K562 (cell line): ENCODE measurements around the gene ACSBG1. TPM values are rescaled to one million over a fixed set of nuclear protein-coding genes. Genes with fewer than 3 reads are reported as not detected.

ENCODE experiments used
- ATAC-seq: fragments of 200-7000 bp; cut with Tn5 transposase; 3 replicates; pipeline ENCODE4 v1.9.1; 2020; ENCODE audit warnings: moderate library complexity
- BruUV-seq: library from RNA; stranded (reverse); fragments of 400-500 nt; replicated peaks from 2 replicates; lab custom pipeline; 2021; lab: Mats Ljungman, UMichigan
- CTCF ChIA-PET: fragments of 300-600 bp; formaldehyde crosslinking; extraction: SDS; loops from one replicate; lab custom pipeline; 2021; ENCODE audit warnings: low intra/inter-chr PET ratio; lab: Yijun Ruan, JAX
- POLR2A ChIA-PET: fragments of 300-600, 350-650 bp; sonication (Branson Sonifier 250); formaldehyde crosslinking; extraction: SDS; loops from one replicate; lab custom pipeline; 2021; ENCODE audit warnings: antibody characterized with exemption, inconsistent platforms; lab: Yijun Ruan, JAX
- DNase-seq, 4 experiments: peaks; one replicate each; pipeline versions ENCODE4 v3.0.0 to v3.0.0-alpha.2; 2011 to 2018; ENCODE audit warnings: low spot score in 3 of 4, mixed read lengths in 3 of 4; ENCODE audit errors: extremely low read depth in 1 of 4
- FAIRE-seq: peaks from 2 replicates; lab custom pipeline; 2011; peaks lifted over from hg19 to GRCh38; lab: Jason Lieb, UNC
- H2AFZ ChIP-seq: 2 replicates; pipeline ENCODE4 v1.6.0; 2011; ENCODE audit warnings: low read depth, low read length, control low read depth, inconsistent platforms
- H3K27ac ChIP-seq: fragments of 200-600 bp; 3 replicates; pipeline ENCODE4 v1.8.0; 2011; ENCODE audit warnings: low read depth, mild to moderate bottlenecking, control low read depth, inconsistent platforms, low read length, moderate library complexity, mixed read lengths; ENCODE audit errors: extremely low read depth
- H3K27me3 ChIP-seq, 2 experiments: fragments of 300-600 bp in 1 of 2; 2 replicates in 1 of 2; 3 replicates in 1 of 2; pipeline versions ENCODE4 v1.6.0 to v1.8.0; 2011; ENCODE audit warnings: inconsistent platforms in 2 of 2, low read length in 2 of 2, mild to moderate bottlenecking in 1 of 2, mixed read lengths in 1 of 2, moderate library complexity in 1 of 2; ENCODE audit not compliant: control insufficient read depth in 2 of 2, insufficient read depth in 2 of 2
- H3K36me3 ChIP-seq: fragments of 300-600 bp; 3 replicates; pipeline ENCODE4 v1.8.0; 2011; ENCODE audit warnings: mild to moderate bottlenecking, low read length, inconsistent platforms; ENCODE audit not compliant: control insufficient read depth, insufficient read depth
- H3K4me1 ChIP-seq, 2 experiments: fragments of 200-600 bp in 1 of 2; replicated peaks in 1 of 2; 2 replicates in 1 of 2; 3 replicates in 1 of 2; pipeline versions ENCODE4 v1.5.1 to v1.8.0; 2011; ENCODE audit warnings: inconsistent platforms in 2 of 2, low read length in 2 of 2, mild to moderate bottlenecking in 1 of 2, mixed read lengths in 1 of 2, moderate library complexity in 1 of 2; ENCODE audit not compliant: control insufficient read depth in 2 of 2, insufficient read depth in 2 of 2
- H3K4me2 ChIP-seq: 2 replicates; pipeline ENCODE4 v1.6.1; 2011; ENCODE audit warnings: low read length, control low read depth, inconsistent platforms, mixed read lengths; ENCODE audit not compliant: insufficient read depth
- H3K4me3 ChIP-seq: fragments of 200-600 bp; sonication (generic), shearing (Covaris generic); 2 replicates; pipeline ENCODE4 v1.5.1; 2016; ENCODE audit warnings: control low read depth, inconsistent platforms
- H3K79me2 ChIP-seq: fragments of 200-600 bp; 3 replicates; pipeline ENCODE4 v1.8.0; 2011; ENCODE audit warnings: low read length, inconsistent platforms; ENCODE audit not compliant: control insufficient read depth, insufficient read depth
- H3K9ac ChIP-seq, 2 experiments: 2 replicates each; pipeline versions ENCODE4 v1.6.0 to v1.6.1; 2011; ENCODE audit warnings: low read depth in 2 of 2, low read length in 2 of 2, control low read depth in 1 of 2, inconsistent platforms in 1 of 2, mild to moderate bottlenecking in 1 of 2, mixed read lengths in 1 of 2; ENCODE audit not compliant: insufficient read depth in 1 of 2
- H3K9me1 ChIP-seq: one replicate; pipeline ENCODE4 v1.6.0; 2011; ENCODE audit warnings: inconsistent platforms, mild to moderate bottlenecking, low read length, moderate library complexity; ENCODE audit not compliant: control insufficient read depth, insufficient read depth
- H3K9me3 ChIP-seq: replicated peaks from 2 replicates; pipeline ENCODE4 v1.5.1; 2011; ENCODE audit warnings: low read depth, low read length, inconsistent platforms; ENCODE audit not compliant: control insufficient read depth, insufficient read depth
- H4K20me1 ChIP-seq: replicated peaks from 2 replicates; pipeline ENCODE4 v1.6.1; 2011; ENCODE audit warnings: low read length, inconsistent platforms, mixed read lengths; ENCODE audit not compliant: control insufficient read depth, insufficient read depth
- ARNT ChIP-seq, 2 experiments: fragments of 450-650 bp; IDR thresholded peaks; 2 replicates each; pipeline ENCODE4 v1.6.1; 2016; ENCODE audit warnings: mild to moderate bottlenecking in 1 of 2
- CHD2 ChIP-seq: IDR thresholded peaks from 2 replicates; pipeline ENCODE4 v1.6.1; 2011; ENCODE audit warnings: low read depth, low read length
- CREB3L1 ChIP-seq: fragments of 450-650 bp; IDR thresholded peaks from 2 replicates; pipeline ENCODE4 v1.6.1; 2014; ENCODE audit warnings: low read depth, mild to moderate bottlenecking, moderate library complexity, borderline replicate concordance
- FOXO4 ChIP-seq: fragments of 450-650 bp; formaldehyde crosslinking; IDR thresholded peaks from 2 replicates; pipeline ENCODE4 v1.4.0; 2020; ENCODE audit warnings: mild to moderate bottlenecking, moderate library complexity
- HNRNPH1 ChIP-seq: fragments of 200-400 bp; formaldehyde crosslinking; optimal IDR thresholded peaks from 2 replicates; pipeline ENCODE3; 2017; ENCODE audit warnings: low read depth, mild to moderate bottlenecking, low read length, moderate library complexity
- NFXL1 ChIP-seq: fragments of 450-650 bp; formaldehyde crosslinking; IDR thresholded peaks from 2 replicates; pipeline ENCODE4 v1.4.0; 2021; ENCODE audit warnings: mild to moderate bottlenecking
- NONO ChIP-seq, 2 experiments: fragments of 200-400 bp in 1 of 2; fragments of 450-650 bp in 1 of 2; formaldehyde crosslinking in 1 of 2; IDR thresholded peaks; 2 replicates each; pipeline ENCODE4 v1.6.1; 2017; ENCODE audit warnings: low read depth in 2 of 2, mild to moderate bottlenecking in 2 of 2, moderate library complexity in 2 of 2, low read length in 1 of 2
- NRF1 ChIP-seq, 2 experiments: fragments of 450-650 bp; IDR thresholded peaks in 1 of 2; conservative IDR thresholded peaks in 1 of 2; 2 replicates each; pipeline ENCODE4 v1.6.1; 2014; ENCODE audit warnings: mild to moderate bottlenecking in 2 of 2
- PHF20 ChIP-seq: fragments of 450-650 bp; IDR thresholded peaks from 2 replicates; pipeline ENCODE4 v1.6.1; 2018; ENCODE audit not compliant: partially characterized antibody
- POLR2B ChIP-seq: fragments of 450-650 bp; IDR thresholded peaks from 2 replicates; pipeline ENCODE4 v1.6.1; 2018; ENCODE audit warnings: low read depth; ENCODE audit not compliant: partially characterized antibody
- POLR2G ChIP-seq: fragments of 200-400 bp; formaldehyde crosslinking; IDR thresholded peaks from 2 replicates; pipeline ENCODE4 v1.6.1; 2017; ENCODE audit warnings: low read depth, mild to moderate bottlenecking, antibody characterized with exemption, low read length, moderate library complexity
- SRSF7 ChIP-seq: fragments of 200-400 bp; formaldehyde crosslinking; optimal IDR thresholded peaks from 2 replicates; pipeline ENCODE3; 2017; ENCODE audit warnings: mild to moderate bottlenecking, low read depth, low read length
- TBL1XR1 ChIP-seq, 2 experiments: IDR thresholded peaks; 2 replicates each; pipeline ENCODE4 v1.6.1; 2012; ENCODE audit warnings: improper control_type of control experiment in 2 of 2, low read length in 2 of 2, mild to moderate bottlenecking in 1 of 2
- ZNF174 ChIP-seq: fragments of 250-450 bp; sonication (Bioruptor Pico); IDR thresholded peaks from 2 replicates; pipeline ENCODE4 v1.4.0; 2020; ENCODE audit warnings: mild to moderate bottlenecking
- ZNF224 ChIP-seq: sonication (generic); formaldehyde crosslinking; IDR thresholded peaks from 2 replicates; pipeline ENCODE4 v1.8.0; 2022; ENCODE audit warnings: mild to moderate bottlenecking, missing genetic modification reagents
- ZNF253 ChIP-seq: fragments of 250-450 bp; sonication (Bioruptor Pico); conservative IDR thresholded peaks from 2 replicates; pipeline ENCODE4 v1.6.1; 2021; ENCODE audit warnings: mild to moderate bottlenecking
- ZNF695 ChIP-seq: fragments of 450-650 bp; formaldehyde crosslinking; IDR thresholded peaks from 2 replicates; pipeline ENCODE4 v1.4.0; 2020; ENCODE audit warnings: mild to moderate bottlenecking, moderate library complexity
- WGBS: fragments of 100-300 bp; shearing (Covaris generic); methylation state at CpG from one replicate; pipeline ENCODE4 v1.1.6; 2016; ENCODE audit warnings: low coverage, mixed read lengths; ENCODE audit not compliant: insufficient coverage; ENCODE audit errors: missing lambda C conversion rate; 5-methylcytosine and 5-hydroxymethylcytosine counted together
- in situ Hi-C: fragments of 300-500 bp; cut with MboI; formaldehyde crosslinking; loops from 4 replicates; pipeline ENCODE4 v1.15.0; 2018; ENCODE audit warnings: inconsistent platforms, mixed read lengths
- intact Hi-C: fragments of 100-400 bp; cut with micrococcal nuclease; formaldehyde crosslinking; loops from 2 replicates; pipeline ENCODE4 v1.14.2; 2022
- polyA plus RNA-seq, 8 experiments: library from polyadenylated mRNA; depleted of rRNA in 4 of 8; stranded (reverse) in 5 of 8; unstranded in 3 of 8; fragments of >200 nt; fragmentation: Nextera tagmentation in 2 of 8; fragmentation: Illumina TruSeq in 1 of 8; extraction: Ambion mirVana in 2 of 8; extraction: Trizol in 1 of 8; gene quantifications; 2 replicates each; pipeline versions ENCODE4 v1.2.1 to v1.2.3, GENCODE V29; 2011 to 2014; ENCODE audit warnings: inconsistent platforms in 1 of 8, missing spikeins in 1 of 8
- total RNA-seq, 7 experiments: library from RNA; depleted of rRNA in 6 of 7; stranded (reverse); fragments of >200 nt in 6 of 7; fragmentation: Illumina TruSeq in 2 of 7; extraction: Trizol in 2 of 7; gene quantifications; 2 replicates each; pipeline versions ENCODE4 v1.2.1 to v1.2.3, GENCODE V29; 2011 to 2021; ENCODE audit warnings: low replicate concordance in 1 of 7
- TF ChIP-seq, protein P1 (sequence below): fragments of 450-650 bp; formaldehyde crosslinking; IDR thresholded peaks from 2 replicates; pipeline ENCODE4 v1.4.0; 2020; ENCODE audit warnings: mild to moderate bottlenecking, moderate library complexity

ACSBG1 gene
- total and polyA plus RNA-seq, 9 of the 15 experiments (the other 6 are each of a cell fraction or from before 2014, with no cell fraction given) = 0.36 to 6.4 (median 2.5) TPM

DNA sequence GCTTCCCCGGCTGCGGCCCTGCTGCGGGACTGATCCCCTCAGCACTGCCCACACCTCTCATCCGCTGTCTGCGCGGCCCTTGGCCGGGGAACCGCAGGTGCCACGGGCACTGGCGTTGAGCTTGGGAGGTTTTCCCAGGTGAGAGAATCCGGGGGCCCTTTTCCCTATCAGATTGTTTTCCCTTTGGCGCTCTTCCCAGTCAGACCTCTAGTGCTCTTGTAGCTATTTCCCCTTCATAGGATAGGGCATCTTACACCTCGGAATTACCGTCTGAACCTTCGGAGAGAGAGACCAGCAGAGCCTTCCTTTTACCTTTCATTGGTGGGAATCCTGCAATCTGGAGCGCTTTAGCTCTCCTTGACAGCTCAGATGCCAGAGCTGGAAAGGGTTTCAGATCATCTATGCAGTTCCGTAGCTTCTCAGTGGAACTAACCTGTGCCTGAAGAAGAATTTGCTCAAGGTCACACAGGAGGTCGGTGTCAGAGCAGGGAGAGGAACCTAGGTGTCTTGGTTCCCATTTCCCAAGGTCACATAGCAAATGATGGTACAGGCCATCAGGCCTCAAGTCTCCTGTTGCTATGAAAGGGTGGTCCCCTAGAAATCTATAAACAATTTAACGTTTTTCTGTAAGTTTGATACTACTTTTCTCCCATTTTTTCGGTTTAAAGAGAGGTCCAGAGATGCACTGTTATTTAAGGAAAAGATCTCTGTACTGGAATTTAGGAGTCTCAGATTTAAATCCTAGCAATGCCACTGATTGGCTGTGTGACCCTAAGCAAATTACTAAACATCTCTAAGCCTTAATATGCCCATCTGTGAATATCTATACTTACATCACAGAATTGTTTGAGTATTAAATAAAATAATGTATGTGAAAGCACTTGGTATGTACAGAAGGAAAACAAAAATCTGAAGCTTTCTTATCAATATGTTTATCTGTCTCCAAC lies 84.3 kb downstream of the ACSBG1 start:
- H3K4me2 ChIP-seq = peak overlapping the region; percentile 79
- ChIA-PET POLR2A (interaction anchor here (0.6 to 1.4 kb wide), 6 partner anchors 11 to 101 kb away, joined by 3 to 5 read pairs (median 4); no protein-coding TSS in a partner anchor), CTCF (no interaction called here)
- H4K20me1 ChIP-seq = peaks cover 2% of the 10 kb centered on the region
- H3K4me3 ChIP-seq = peak overlapping the region; percentile 83
- in situ Hi-C loops (no loop called here), intact Hi-C loops (no loop called here)
- H3K9me3 ChIP-seq = no peaks in the 10 kb centered on the region
- BruUV-seq = no TSS peak
- peaks cover 18% of the 10 kb centered on the region; the same call in 1 of the 3 replicates for H3K36me3 ChIP-seq
- no peaks in the 10 kb centered on the region for H3K27me3 ChIP-seq
- peak overlapping the region; percentile 88 for H2AFZ ChIP-seq
- DNase-seq = peak in 1 of 4 experiments; percentile 21
- H3K9ac ChIP-seq = peak overlapping the region; percentile 61 to 97
- H3K27ac ChIP-seq = peak overlapping the region; percentile 64
- no peaks in the 10 kb centered on the region for H3K9me1 ChIP-seq
- 2% methylated on average over 20 of the region's 20 CpGs for WGBS
- peaks cover 39% of the 10 kb centered on the region for H3K79me2 ChIP-seq
- peaks cover 20 to 23% of the 10 kb centered on the region in 2 experiments; a peak in 4 of 5 replicates for H3K4me1 ChIP-seq
- FAIRE-seq = peak; percentile 26
- ATAC-seq = no peak; the same call in 1 of the 3 replicates
- no peak for TF ChIP-seq CREB3L1
- no peak for TF ChIP-seq FOXO4 (CRISPR knock-in tag)
- TF ChIP-seq POLR2G = no peak
- TF ChIP-seq CHD2 = no peak
- TF ChIP-seq NFXL1 (CRISPR knock-in tag) = no peak
- TF ChIP-seq POLR2B = no peak
- TF ChIP-seq HNRNPH1 = no peak
- TF ChIP-seq ZNF695 = no peak
- no peak for TF ChIP-seq ARNT (IDR thresholded peaks at IDR 0.05)
- TF ChIP-seq TBL1XR1 (IDR thresholded peaks at IDR 0.05; ENCODE audit: low read length in 2 of 2) = no peak
- TF ChIP-seq, protein P1, sequence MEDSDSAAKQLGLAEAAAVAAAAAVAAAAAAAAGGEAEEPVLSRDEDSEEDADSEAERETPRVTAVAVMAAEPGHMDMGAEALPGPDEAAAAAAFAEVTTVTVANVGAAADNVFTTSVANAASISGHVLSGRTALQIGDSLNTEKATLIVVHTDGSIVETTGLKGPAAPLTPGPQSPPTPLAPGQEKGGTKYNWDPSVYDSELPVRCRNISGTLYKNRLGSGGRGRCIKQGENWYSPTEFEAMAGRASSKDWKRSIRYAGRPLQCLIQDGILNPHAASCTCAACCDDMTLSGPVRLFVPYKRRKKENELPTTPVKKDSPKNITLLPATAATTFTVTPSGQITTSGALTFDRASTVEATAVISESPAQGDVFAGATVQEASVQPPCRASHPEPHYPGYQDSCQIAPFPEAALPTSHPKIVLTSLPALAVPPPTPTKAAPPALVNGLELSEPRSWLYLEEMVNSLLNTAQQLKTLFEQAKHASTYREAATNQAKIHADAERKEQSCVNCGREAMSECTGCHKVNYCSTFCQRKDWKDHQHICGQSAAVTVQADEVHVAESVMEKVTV (CRISPR knock-in tag) = no peak
- TF ChIP-seq ZNF174 (CRISPR knock-in tag) = no peak
- TF ChIP-seq ZNF253 (CRISPR knock-in tag) = no peak
- no peak for TF ChIP-seq PHF20
- no peak for TF ChIP-seq ZNF224 (CRISPR knock-in tag)
- TF ChIP-seq NRF1 (conservative IDR thresholded peaks at IDR 0.05 in 1 of 2, IDR thresholded peaks at IDR 0.05 in 1 of 2) = no peak
- no peak for TF ChIP-seq SRSF7
- TF ChIP-seq NONO (IDR thresholded peaks at IDR 0.05; ENCODE audit: low read depth in 2 of 2, low read length in 1 of 2) = no peak
